ENCODE measurements around the gene MAPRE2. TPM values are rescaled to one million over a fixed set of nuclear protein-coding genes. Genes with fewer than 3 reads are reported as not detected.

MAPRE2 gene
- total RNA-seq, 2 experiments from 2014 or later, result 40.2 to 49.0 TPM

DNA sequence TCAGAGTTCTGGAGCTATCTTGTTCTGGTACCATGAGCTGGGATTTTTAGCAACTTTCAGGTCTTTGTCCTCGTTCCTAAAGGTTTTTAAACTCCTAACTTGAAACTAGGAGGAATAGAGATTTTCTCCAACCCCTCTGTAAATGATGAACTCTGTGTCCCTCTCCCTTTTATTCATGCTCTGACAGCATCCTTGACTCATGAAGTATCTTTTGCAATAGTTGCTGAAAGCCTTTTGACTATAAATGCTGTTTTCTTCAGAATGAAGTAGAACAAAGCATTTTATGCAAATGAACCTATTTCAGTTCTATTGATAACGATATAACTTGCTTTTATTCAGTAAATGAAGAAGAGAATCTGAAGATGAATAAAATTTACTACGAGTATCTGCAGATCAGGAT is 17.0 kb upstream of the MAPRE2 start:
- Mint-ChIP-seq H3K9me3 (ENCODE audit: low read depth) (no peaks in the 10 kb centered on the region), H3K27ac (no peak overlapping the region), H3K36me3 (no peaks in the 10 kb centered on the region), H3K4me3 (no peak overlapping the region), H3K27me3 (peaks cover 4% of the 10 kb centered on the region), H3K4me1 (peaks cover 8% of the 10 kb centered on the region)
- no peak for ATAC-seq
- DNase-seq, result no peak
- CTCF ChIA-PET, result interaction anchor here (1.4 to 2.4 kb wide), 2 partner anchors 14 to 120 kb away, joined by 3 to 8 read pairs; no protein-coding TSS in a partner anchor

DNA sequence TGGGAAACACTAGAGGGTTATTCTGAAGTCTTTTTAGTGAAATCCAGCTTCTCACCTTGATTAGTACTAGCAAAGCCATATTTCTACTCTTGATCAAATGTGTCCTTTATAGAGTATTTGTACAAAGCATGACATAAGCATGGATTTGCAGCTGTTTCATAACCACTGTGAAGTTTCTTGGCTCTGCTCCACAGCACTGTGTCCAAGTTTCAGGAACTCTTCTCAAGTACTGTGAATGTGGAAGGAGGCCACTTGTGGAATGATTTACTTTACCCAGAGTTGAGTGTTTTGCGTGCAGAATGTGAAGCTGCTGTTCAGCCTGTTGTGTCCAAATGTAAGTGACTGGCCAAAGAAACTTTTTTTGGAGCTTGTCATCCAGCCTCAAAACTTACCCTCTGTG is 16.2 kb upstream of the MAPRE2 start:
- no peak overlapping the region for H3K27ac Mint-ChIP-seq
- H3K27me3 Mint-ChIP-seq, result peaks cover 4% of the 10 kb centered on the region
- H3K9me3 Mint-ChIP-seq (ENCODE audit: low read depth), result no peaks in the 10 kb centered on the region
- DNase-seq, result no peak
- H3K4me1 Mint-ChIP-seq, result peaks cover 15% of the 10 kb centered on the region
- no peak overlapping the region for H3K4me3 Mint-ChIP-seq
- H3K36me3 Mint-ChIP-seq, result no peaks in the 10 kb centered on the region
- ATAC-seq, result no peak
- CTCF ChIA-PET, result interaction anchor here (1.4 to 2.4 kb wide), 3 partner anchors 15 to 119 kb away, joined by 3 to 8 read pairs (median 4); no protein-coding TSS in a partner anchor

DNA sequence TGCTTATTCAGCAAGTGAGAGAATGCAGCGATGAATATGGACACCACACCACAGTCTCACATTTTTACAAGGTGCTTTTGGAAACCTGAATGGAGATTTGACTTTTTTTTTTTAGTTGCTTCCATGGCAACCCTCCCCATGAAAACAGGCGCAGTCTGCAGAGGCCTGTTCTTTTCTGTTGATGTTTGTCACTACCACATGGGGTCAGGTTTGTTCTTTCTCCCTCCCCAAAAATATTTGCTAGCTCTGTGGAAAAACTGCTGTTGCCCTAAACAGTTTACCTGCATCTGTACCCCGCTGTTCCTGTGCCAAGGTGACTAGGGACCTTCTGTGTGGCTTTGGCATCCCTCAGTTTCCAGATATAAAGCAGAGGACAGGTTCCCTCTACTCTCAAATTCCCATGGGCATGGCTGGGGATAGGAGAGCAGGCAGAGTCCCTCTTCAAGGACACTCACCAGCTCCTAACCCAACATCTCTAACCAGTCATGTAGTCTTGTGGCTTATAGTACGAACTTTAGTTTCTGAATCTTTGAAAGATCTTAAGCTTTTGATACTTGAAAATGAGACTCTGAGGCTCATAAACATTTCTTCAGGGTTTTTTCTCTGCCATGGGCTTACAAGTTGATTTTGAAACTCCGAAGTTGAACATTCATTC is 14.7 kb upstream of the MAPRE2 start:
- no peaks in the 10 kb centered on the region for H3K9me3 Mint-ChIP-seq (ENCODE audit: low read depth)
- peaks cover 26% of the 10 kb centered on the region for H3K4me1 Mint-ChIP-seq
- CTCF ChIA-PET, result interaction anchor here (0.5 to 1.5 kb wide), 9 partner anchors 16 to 946 kb away, joined by 3 to 4 read pairs (median 3); partner anchors contain the start of gene RMP24
- no peak overlapping the region for H3K4me3 Mint-ChIP-seq
- DNase-seq (no peak), ATAC-seq (peak; percentile 25)
- peaks cover 4% of the 10 kb centered on the region for H3K27me3 Mint-ChIP-seq
- H3K36me3 Mint-ChIP-seq, result peaks cover 4% of the 10 kb centered on the region
- no peak overlapping the region for H3K27ac Mint-ChIP-seq

DNA sequence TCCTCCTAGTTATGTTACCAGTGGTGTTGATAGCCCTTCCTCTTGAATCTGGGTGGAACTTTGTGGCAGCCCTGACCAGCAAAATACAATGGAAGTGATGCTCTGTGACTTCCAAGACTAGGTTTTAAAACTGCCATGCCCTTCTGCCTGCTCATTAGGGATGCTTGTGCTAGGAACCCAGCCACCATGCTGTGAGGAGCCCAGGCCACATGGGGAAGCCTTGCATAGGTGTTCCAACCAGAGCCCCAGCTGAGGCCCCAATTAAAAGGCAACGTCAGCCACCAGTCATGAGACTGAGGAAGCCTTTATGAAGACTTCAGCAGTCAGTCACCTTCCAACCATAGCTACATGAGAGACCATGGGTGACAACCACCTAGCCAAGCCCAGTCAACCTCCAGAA is 14.0 kb upstream of the MAPRE2 start:
- Mint-ChIP-seq H3K4me3 (no peak overlapping the region), H3K27me3 (peaks cover 4% of the 10 kb centered on the region), H3K36me3 (peaks cover 4% of the 10 kb centered on the region), H3K4me1 (peaks cover 27% of the 10 kb centered on the region), H3K27ac (no peak overlapping the region), H3K9me3 (ENCODE audit: low read depth) (no peaks in the 10 kb centered on the region)
- ATAC-seq (no peak), DNase-seq (no peak)
- CTCF ChIA-PET, result interaction anchor here (0.8 to 1.3 kb wide), 5 partner anchors 15 to 945 kb away, joined by 3 to 4 read pairs (median 3); partner anchors contain the start of gene RMP24

DNA sequence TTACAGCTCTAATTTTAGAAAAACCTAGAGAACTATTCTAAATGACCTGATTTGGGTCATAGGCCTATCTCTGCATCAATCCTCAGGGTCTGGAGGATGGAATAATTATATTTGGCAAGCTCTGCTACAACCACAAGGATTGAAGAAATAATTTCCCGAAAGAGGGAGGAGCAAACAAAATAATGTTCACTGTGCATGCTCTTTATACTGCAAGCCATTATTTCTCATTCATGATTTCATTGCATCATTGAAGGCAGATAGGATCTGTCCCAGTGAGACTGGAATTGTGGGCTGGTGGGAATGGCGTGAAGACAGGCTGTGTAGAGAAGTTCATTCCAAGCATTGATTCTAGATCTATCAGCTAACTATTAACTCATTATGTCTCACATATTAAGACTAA is 12.7 kb upstream of the MAPRE2 start:
- DNase-seq, result no peak
- H3K4me3 Mint-ChIP-seq, result no peak overlapping the region
- peaks cover 6% of the 10 kb centered on the region for H3K36me3 Mint-ChIP-seq
- ATAC-seq, result no peak
- H3K27ac Mint-ChIP-seq, result no peak overlapping the region
- peaks cover 28% of the 10 kb centered on the region for H3K4me1 Mint-ChIP-seq
- CTCF ChIA-PET, result interaction anchor here (0.8 to 2.1 kb wide), 8 partner anchors 12 to 211 kb away, joined by 3 to 10 read pairs (median 4); partner anchors contain the start of genes MAPRE2 and ZNF397
- peaks cover 4% of the 10 kb centered on the region for H3K27me3 Mint-ChIP-seq
- H3K9me3 Mint-ChIP-seq (ENCODE audit: low read depth), result no peaks in the 10 kb centered on the region

DNA sequence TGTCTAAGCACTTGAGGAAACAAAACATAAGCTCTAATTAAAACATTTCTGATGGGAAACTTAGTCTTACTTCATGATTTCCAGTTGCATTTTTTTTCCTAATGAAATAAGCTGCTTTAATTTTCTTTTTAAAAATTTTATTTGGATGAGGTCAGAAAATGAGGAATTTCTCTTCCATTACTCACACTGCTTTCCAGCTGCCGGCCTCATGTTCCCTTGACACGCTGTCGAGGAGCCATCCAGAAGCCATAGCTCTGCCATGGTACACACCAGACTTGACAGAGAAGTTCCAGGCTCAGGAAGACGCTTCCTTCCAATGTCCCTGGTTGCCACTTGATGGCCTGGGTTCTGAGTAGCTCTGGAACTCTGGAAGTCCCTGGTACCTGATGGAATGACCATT is 12.1 kb upstream of the MAPRE2 start:
- no peak overlapping the region for H3K4me3 Mint-ChIP-seq
- no peaks in the 10 kb centered on the region for H3K9me3 Mint-ChIP-seq (ENCODE audit: low read depth)
- peaks cover 28% of the 10 kb centered on the region for H3K4me1 Mint-ChIP-seq
- no peak for DNase-seq
- ATAC-seq, result no peak
- H3K36me3 Mint-ChIP-seq, result peaks cover 6% of the 10 kb centered on the region
- H3K27me3 Mint-ChIP-seq, result peaks cover 3% of the 10 kb centered on the region
- CTCF ChIA-PET, result interaction anchor here (0.8 to 2.1 kb wide), 11 partner anchors 12 to 211 kb away, joined by 3 to 41 read pairs (median 5); partner anchors contain the start of genes MAPRE2 and ZNF397
- peak overlapping the region; percentile 100 for H3K27ac Mint-ChIP-seq

DNA sequence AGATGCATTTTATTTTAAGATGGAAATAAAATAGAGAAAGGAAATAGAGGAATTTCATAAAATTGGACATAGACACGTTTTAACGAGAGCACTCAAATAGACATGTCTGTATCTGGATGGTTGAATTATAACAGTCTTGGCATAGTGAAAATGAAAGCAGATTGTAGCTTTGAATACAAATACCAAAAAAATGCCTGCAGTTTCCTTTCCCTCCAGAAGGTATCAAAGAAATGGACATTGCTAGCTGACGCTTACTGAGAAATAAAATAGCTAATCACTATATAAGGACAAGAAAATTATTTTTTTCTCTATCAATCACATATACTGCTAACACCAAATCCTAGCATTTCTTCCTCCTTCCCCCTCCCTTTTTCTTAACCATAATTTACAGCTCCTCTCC is 11.4 kb upstream of the MAPRE2 start:
- Mint-ChIP-seq H3K9me3 (ENCODE audit: low read depth) (no peaks in the 10 kb centered on the region), H3K4me3 (peak overlapping the region; percentile 79), H3K27me3 (no peaks in the 10 kb centered on the region), H3K27ac (peak overlapping the region; percentile 100), H3K36me3 (peaks cover 6% of the 10 kb centered on the region), H3K4me1 (peaks cover 28% of the 10 kb centered on the region)
- CTCF ChIA-PET, result interaction anchor here (1.0 to 2.1 kb wide), 12 partner anchors 9 to 210 kb away, joined by 3 to 41 read pairs (median 6); partner anchors contain the start of genes MAPRE2 and ZNF397
- DNase-seq (no peak), ATAC-seq (peak; percentile 89)

DNA sequence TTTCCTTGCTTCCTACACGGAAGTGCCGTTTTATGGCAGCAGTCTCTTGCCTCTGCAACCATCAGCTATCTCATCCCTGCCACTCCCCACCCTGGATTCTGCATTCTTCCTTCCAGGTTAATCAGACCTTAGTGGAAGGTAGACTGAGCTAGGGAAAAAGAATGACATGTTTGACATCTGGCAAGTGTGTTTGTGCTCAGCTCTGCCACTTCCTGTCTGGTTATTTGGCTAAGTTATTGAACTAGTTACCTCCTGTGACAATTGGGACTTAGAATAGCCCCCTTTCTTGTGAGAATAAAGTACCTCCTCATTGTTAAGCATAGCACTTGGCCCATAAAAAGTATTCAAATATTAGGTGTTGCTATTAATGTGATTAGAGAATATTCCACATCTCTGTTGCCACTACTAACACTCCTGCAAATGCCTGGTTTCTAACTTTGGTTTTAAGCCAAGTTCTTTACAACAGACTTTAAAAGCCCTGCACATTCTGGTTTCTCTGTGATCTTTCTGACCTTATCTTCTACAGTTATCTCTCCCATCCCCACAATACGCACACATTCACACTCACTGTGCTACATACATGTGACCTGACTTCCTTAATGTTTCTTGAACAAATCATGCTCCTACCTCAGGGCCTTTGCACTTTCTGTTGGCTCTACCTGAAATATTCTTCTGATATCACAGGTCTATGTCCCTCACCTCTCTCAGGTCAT is 10.8 kb upstream of the MAPRE2 start:
- H3K4me1 Mint-ChIP-seq, result peaks cover 28% of the 10 kb centered on the region

DNA sequence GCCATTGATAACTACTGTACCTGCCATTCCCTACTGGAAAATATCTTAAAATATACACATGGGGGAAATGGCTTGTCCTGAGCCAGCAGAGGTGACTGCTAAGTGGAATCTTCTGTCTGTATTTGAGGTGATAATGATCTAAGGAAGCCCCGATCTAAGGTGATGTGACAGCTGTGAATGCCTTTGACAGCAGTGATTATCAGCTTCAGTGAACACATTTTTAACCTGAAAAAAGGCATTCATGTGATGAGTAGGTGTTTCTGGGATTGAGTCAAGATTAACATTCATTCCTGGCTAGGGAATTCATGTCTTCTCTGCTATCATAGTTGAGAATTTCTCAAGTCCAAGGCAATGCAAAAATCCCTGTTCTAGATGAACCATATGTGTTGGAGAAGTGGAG is 9.1 kb upstream of the MAPRE2 start:
- CTCF ChIA-PET, result interaction anchor here (0.8 to 1.4 kb wide), 3 partner anchors 9 to 111 kb away, joined by 3 to 5 read pairs (median 4); partner anchors contain the start of gene MAPRE2
- Mint-ChIP-seq H3K9me3 (ENCODE audit: low read depth) (no peaks in the 10 kb centered on the region), H3K27me3 (peaks cover 2% of the 10 kb centered on the region), H3K4me3 (no peak overlapping the region), H3K27ac (no peak overlapping the region), H3K36me3 (peaks cover 6% of the 10 kb centered on the region), H3K4me1 (peaks cover 25% of the 10 kb centered on the region)
- no peak for ATAC-seq
- no peak for DNase-seq

More for the DNA sequence above, 10.8 kb upstream of the MAPRE2 start:
- H3K4me3 Mint-ChIP-seq, result peak overlapping the region; percentile 79
- CTCF ChIA-PET, result interaction anchor here (1.0 to 2.0 kb wide), 8 partner anchors 8 to 210 kb away, joined by 3 to 41 read pairs (median 6); partner anchors contain the start of genes MAPRE2 and ZNF397
- ATAC-seq (peak; percentile 67), DNase-seq (peak; percentile 48)
- H3K27ac Mint-ChIP-seq, result peak overlapping the region; percentile 100
- H3K36me3 Mint-ChIP-seq, result peaks cover 6% of the 10 kb centered on the region
- no peaks in the 10 kb centered on the region for H3K9me3 Mint-ChIP-seq (ENCODE audit: low read depth)
- H3K27me3 Mint-ChIP-seq, result no peaks in the 10 kb centered on the region

DNA sequence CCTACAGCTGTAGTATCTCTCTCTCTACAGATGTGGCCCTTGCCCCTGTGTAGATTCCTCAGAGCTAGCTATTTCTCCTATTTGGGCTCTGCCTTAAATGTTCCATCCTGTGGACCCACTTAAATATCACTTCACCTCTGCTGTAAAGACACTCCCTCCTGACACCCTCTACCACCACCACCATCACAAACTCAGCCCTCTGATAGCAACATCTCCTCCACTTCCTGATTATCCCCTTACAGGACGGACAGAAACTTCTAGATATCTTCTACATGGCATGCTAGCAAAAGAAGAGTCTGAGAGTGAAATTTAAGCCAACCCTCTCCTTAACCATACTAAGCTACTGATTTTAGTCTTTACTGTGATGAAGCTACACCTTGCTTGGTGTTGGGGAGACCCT is 3.2 kb upstream of the MAPRE2 start:
- H3K27ac Mint-ChIP-seq, result no peak overlapping the region

DNA sequence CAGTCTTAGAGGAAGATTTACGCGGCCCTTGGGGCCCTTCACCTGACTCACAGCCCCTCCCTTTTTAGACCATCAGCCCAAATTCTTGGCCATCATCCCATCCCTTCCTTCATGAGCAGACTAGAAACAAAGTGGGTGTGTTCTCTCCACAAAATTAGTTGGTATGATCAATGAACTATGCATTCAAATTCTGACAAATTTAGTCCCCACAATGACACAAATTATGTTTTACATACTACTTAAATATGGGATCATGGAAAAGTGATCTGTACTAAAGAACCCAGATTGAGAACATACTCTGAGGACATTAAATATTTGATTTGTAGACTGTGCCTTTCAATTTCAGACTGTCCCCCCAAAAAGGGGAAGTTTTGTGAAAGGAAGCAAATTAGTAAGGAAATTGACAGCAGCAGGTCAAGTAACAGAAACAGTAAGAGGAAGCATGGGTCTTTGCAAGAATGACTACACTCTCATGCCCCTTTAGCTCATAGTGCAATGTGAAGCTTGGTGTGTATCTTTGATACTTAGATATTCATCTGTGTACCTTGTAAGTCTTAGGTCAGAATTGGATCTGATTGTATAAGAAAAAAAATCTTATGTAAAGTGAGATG is 2.2 kb upstream of the MAPRE2 start:
- DNase-seq (no peak), ATAC-seq (no peak)
- Mint-ChIP-seq H3K27me3 (peaks cover 2% of the 10 kb centered on the region), H3K4me3 (no peak overlapping the region), H3K4me1 (peaks cover 34% of the 10 kb centered on the region), H3K27ac (no peak overlapping the region), H3K9me3 (ENCODE audit: low read depth) (no peaks in the 10 kb centered on the region), H3K36me3 (peaks cover 3% of the 10 kb centered on the region)
- CTCF ChIA-PET, result interaction anchor here (0.8 to 3.7 kb wide), 4 partner anchors 9 to 33 kb away, joined by 3 to 41 read pairs (median 4); no protein-coding TSS in a partner anchor

More for the DNA sequence above, 3.2 kb upstream of the MAPRE2 start:
- Mint-ChIP-seq H3K9me3 (ENCODE audit: low read depth) (no peaks in the 10 kb centered on the region), H3K4me3 (no peak overlapping the region), H3K27me3 (peaks cover 2% of the 10 kb centered on the region), H3K36me3 (peaks cover 3% of the 10 kb centered on the region), H3K4me1 (peaks cover 24% of the 10 kb centered on the region)
- ATAC-seq (no peak), DNase-seq (no peak)
- CTCF ChIA-PET, result interaction anchor here (0.8 to 1.2 kb wide), 2 partner anchors 8 to 32 kb away, joined by 3 read pairs; no protein-coding TSS in a partner anchor

DNA sequence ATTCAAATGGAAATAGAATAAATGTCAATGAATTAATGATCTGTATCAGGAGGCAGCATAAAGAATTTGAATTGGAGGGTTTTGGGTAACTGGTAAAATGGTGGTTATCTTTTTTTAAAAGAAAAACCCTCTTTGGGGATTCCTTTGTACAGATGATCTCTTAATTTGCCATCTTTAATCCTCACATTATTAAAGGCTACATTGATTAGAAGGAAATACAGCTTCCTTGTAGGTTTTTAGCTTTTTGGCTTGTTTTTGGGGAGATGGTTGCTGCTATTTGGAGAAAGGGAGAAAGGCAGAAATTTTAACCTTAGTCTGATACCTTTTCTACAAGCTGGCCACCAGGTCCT is 600 bp upstream of the MAPRE2 start:
- Mint-ChIP-seq H3K9me3 (ENCODE audit: low read depth) (no peaks in the 10 kb centered on the region), H3K36me3 (peaks cover 3% of the 10 kb centered on the region), H3K27ac (peak overlapping the region; percentile 99), H3K4me3 (peak overlapping the region; percentile 96), H3K4me1 (peaks cover 50% of the 10 kb centered on the region), H3K27me3 (peaks cover 2% of the 10 kb centered on the region)
- CTCF ChIA-PET, result interaction anchor here (0.7 to 3.7 kb wide), 12 partner anchors 8 to 346 kb away, joined by 3 to 41 read pairs (median 4); no protein-coding TSS in a partner anchor
- DNase-seq, result no peak
- no peak for ATAC-seq

Measured in activated CD8-positive, alpha-beta memory T cell treated with anti-CD3 and anti-CD28 coated beads, Interleukin-2, amount 10 ng/mL, durations not matched to agents 7 days and 5 days (primary cell).